GM10266 (cell line): ENCODE results near the gene CEP164.
"Not testable (repeated sequence)": the region's sequence is repeated elsewhere in the genome, so short reads cannot be mapped to it uniquely, and the experiment has no call there.

Experiments used
- DNase-seq: peaks from one replicate; pipeline ENCODE4 v3.0.0; 2012; ENCODE audit errors: extremely low spot score
- TF ChIP-seq, protein P1 (sequence below): IDR thresholded peaks from 2 replicates; pipeline ENCODE4 v1.5.1; 2012; ENCODE audit warnings: mild to moderate bottlenecking, low read depth; ENCODE audit not compliant: control insufficient read depth, insufficient read depth; ENCODE audit errors: missing control alignments

CEP164 gene

DNA sequence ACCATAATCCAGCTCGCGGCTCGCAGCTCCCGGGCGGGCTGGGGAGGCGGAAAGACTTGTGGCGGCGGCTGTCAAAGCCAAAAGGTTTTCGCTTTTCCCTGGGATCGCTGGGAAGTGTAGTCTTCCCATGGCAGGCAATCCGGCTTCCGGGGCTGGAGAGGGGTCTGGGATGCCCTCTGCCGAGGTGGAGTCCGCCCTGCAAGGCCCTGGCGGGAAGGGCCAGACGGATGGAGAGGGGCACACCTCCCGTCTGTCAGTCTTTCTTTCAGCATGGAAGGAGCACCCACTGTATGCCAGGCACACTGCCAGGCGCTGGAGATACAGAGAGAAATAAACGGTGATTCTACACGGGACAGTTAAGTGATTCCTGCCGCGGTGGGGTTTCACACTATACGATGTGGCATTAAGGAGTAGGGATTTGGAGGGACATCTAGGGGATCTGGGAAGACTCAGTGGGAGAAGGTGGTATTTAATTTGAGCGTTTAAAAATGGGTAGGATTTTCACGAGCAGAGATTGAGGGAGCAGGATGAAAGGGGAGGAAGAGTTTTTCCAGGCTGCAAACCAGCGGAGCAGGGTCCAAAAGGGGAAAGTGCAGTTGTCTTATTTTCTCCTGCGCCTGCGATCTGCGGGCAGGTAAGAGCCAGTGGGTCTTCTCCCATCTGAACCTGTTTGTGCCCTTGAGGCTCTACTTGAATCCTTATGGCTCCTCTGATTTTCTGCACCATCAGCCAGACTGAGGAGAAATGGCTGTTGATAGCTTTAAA, 11.3 kb upstream of the CEP164 start, which contains the start of gene BACE1:
Gene BACE1 (minus strand): TSS at position 60 of the 765 bp plus-strand sequence. CDS start 461 bp downstream, outside the sequence.
- peak; percentile 57 for DNase-seq
- TF ChIP-seq, protein P1, sequence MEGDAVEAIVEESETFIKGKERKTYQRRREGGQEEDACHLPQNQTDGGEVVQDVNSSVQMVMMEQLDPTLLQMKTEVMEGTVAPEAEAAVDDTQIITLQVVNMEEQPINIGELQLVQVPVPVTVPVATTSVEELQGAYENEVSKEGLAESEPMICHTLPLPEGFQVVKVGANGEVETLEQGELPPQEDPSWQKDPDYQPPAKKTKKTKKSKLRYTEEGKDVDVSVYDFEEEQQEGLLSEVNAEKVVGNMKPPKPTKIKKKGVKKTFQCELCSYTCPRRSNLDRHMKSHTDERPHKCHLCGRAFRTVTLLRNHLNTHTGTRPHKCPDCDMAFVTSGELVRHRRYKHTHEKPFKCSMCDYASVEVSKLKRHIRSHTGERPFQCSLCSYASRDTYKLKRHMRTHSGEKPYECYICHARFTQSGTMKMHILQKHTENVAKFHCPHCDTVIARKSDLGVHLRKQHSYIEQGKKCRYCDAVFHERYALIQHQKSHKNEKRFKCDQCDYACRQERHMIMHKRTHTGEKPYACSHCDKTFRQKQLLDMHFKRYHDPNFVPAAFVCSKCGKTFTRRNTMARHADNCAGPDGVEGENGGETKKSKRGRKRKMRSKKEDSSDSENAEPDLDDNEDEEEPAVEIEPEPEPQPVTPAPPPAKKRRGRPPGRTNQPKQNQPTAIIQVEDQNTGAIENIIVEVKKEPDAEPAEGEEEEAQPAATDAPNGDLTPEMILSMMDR = peak; percentile 22

DNA sequence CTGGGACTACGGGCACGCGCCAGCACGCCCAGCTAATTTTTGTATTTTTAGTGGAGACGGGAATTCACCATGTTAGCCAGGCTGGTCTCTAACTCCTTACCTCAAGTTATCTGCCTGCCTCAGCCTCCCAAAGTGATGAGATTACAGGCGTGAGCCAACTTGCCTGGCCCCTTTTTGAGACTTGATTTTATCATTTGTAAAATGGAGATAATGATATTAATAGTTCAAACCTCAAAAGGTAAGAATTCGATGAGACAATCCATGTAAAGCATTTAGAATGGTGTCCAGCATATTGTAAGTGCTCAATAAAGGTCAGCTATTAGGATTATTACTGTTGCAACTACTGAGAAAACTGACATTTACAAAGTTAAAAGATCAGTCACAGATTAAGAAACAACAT, 8.9 kb upstream of the CEP164 start:
- TF ChIP-seq, protein P1 = no peak

DNA sequence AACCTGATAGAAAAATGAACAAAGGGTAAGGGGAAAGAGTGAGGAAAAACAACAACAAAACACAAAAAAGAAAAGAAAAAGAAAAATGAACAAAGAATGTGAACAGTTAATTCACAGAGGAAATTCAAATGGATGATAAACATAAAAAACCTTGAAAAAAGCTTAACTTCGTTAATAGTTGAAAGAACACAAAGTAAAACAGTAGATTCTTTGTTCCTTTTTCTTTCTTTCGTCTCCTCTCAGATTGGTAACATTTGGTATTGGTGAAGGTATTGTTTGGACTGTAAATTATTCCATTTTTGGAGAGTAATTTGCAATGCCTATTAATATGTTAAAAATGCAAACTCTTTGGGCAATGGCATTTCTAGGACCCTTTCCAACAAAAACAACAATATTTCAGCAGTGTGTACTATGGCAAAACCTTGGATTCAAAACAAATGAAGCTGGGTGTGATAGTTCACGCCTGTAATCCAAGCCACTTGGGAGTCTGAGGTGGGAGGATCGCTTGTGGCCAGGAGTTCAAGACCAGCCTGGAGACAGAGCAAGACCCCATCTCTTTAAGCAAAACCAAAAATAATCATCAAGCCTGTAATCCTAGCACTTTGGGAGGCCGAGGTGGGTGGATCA, 8.3 kb upstream of the CEP164 start:
- no peak for DNase-seq
- TF ChIP-seq, protein P1 = no peak

More for the DNA sequence above, 8.9 kb upstream of the CEP164 start:
- DNase-seq = no peak

DNA sequence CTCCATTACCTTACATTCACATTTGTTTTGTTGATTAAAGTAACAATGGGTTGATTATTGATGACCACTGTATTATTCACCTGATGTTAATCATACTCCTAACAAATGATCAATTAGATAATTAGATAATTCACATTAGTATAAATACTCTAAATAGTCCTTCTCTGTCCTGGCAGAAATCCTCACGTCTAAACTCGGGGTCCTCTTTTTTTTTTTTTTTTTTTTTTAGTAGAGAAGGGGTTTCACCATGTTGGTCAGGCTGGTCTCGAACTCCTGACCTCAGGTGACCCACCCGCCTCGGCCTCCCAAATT, 443 bp upstream of the CEP164 start:
- DNase-seq = not testable (repeated sequence)

DNA sequence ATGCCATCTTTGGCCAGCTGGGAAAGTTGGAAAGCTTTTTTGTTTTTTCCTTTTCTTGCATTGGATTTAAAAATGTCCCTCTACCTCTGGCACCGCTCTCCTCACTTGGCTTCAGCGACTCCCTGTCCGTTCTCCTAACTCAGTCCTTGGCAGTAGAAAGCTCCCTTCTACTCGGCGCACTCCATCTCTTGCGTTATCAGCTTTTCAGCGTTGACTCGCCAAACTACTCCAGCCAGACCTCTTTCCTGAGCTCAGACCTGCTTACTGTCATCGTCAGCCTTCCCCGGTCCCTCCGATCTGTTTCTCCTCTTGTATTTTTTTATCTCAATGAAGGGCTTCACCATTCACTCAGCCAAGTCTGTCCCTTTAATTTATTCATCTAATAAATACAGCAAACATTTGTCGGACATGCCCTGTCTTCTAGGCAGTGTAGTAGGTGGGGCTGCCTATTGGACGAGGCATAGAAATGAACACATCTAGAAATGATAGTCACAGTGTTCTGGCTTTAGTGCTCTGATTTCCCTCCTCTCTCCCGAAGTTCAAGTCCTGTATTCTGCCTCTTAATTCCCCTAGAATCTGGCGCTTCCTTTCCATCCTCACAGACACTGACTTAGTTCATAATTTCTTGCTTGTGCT, 839 bp downstream of the CEP164 start:
- TF ChIP-seq, protein P1 = no peak
- DNase-seq = no peak

DNA sequence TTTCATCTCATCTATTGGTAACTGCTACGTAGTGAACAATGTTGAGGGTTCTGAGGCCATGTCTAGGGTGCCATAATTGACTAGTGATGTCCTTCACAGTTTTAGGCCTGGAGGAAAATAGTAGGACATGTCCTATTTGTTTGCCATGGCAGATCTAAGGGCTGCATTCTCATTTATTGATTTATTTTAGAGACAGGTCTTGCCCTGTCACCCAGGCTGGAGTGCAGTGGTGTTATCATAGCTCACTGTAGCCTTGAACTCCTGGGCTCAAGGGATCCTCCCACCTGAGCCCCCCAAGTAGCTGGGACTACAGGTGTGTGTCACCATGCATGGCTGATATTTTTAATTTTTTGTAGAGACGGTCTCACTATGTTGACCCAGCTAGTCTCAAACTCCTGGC, 5.2 kb downstream of the CEP164 start:
- TF ChIP-seq, protein P1 = no peak
- no peak for DNase-seq

DNA sequence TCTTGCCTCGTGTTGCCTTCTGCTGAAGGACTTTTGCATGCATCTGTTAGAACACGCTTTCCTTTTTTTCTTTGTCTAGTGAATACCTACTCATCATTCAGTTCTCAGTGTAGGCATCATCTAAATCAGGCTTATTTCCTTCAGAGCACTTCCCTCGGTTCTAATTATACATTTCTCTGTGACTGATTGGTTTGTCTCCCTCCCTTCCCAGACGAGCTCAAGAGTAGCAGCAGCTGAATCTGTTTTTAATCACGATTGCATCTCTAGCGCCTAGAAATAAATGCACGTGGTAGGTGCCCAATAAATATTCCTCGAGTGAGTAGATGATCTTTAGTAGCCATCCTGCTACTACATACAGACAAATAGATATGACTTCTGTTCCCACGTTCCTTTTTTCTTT, 6.3 kb downstream of the CEP164 start:
- TF ChIP-seq, protein P1 = no peak
- no peak for DNase-seq
